Measurements from ENCODE around the gene CR1L.
"Not testable (repeated sequence)": the region's sequence is repeated elsewhere in the genome, so short reads cannot be mapped to it uniquely, and the experiment has no call there.

CR1L gene

GRCh38 chr1:207666342-207666741 is 21.4 kb downstream of the CR1L start:
- Histone ChIP-seq H3K4me1 (ENCODE audit: control insufficient read depth, insufficient read depth, low read length) (peaks cover 4% of the 10 kb centered on the region), H3K4me3 (ENCODE audit: low read length) (no peak overlapping the region), H3K9me3 (ENCODE audit: control insufficient read depth, low read length) (peaks cover 10% of the 10 kb centered on the region), H3K9ac (ENCODE audit: low read length) (no peak overlapping the region), H3K36me3 (ENCODE audit: control insufficient read depth, insufficient read depth, low read length, severe bottlenecking) (no peaks in the 10 kb centered on the region), H3K27me3 (replicated peaks; ENCODE audit: control insufficient read depth, insufficient read depth, low read length) (peaks cover 51% of the 10 kb centered on the region)
- no peak for DNase-seq (ENCODE audit: low read depth)

- Histone ChIP-seq H3K4me3 (ENCODE audit: low read length) (peak overlapping the region; percentile 27), H3K9me3 (ENCODE audit: control insufficient read depth, low read length) (peaks cover 10% of the 10 kb centered on the region), H3K36me3 (ENCODE audit: control insufficient read depth, insufficient read depth, low read length, severe bottlenecking) (no peaks in the 10 kb centered on the region), H3K27me3 (replicated peaks; ENCODE audit: control insufficient read depth, insufficient read depth, low read length) (peaks cover 47% of the 10 kb centered on the region), H3K4me1 (ENCODE audit: control insufficient read depth, insufficient read depth, low read length) (peaks cover 4% of the 10 kb centered on the region), H3K9ac (ENCODE audit: low read length) (no peak overlapping the region)
- peak; percentile 14 for DNase-seq (ENCODE audit: low read depth)
Observed at GRCh38 chr1:207669528-207670009, 24.6 kb downstream of the CR1L start.

- Histone ChIP-seq H3K9me3 (ENCODE audit: control insufficient read depth, low read length) (peaks cover 10% of the 10 kb centered on the region), H3K9ac (ENCODE audit: low read length) (no peak overlapping the region), H3K4me1 (ENCODE audit: control insufficient read depth, insufficient read depth, low read length) (peaks cover 4% of the 10 kb centered on the region), H3K36me3 (ENCODE audit: control insufficient read depth, insufficient read depth, low read length, severe bottlenecking) (no peaks in the 10 kb centered on the region), H3K27me3 (replicated peaks; ENCODE audit: control insufficient read depth, insufficient read depth, low read length) (peaks cover 47% of the 10 kb centered on the region), H3K4me3 (ENCODE audit: low read length) (no peak overlapping the region)
- DNase-seq (ENCODE audit: low read depth) = no peak
Observed at GRCh38 chr1:207670192-207670591, 25.3 kb downstream of the CR1L start.

DNA sequence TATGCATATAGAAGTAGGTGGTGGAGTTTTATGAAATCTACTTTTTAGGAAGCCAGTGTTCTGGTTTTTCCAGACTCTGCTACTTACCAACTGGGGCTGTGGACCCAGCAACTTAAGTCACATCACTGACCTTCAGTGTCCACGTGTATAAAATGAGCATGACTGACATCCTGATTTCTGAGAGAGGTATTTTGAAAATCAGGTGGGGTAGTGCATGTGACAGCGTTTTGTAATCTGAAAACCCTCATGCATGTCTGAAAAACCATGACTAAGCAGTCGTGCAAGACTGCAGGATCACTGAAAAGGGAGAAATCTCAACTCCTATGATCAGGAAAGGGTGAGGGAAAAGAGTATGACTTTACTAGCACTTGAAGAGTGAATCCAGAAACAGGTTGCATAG is 26.1 kb downstream of the CR1L start:
- Histone ChIP-seq H3K27me3 (replicated peaks; ENCODE audit: control insufficient read depth, insufficient read depth, low read length) (peaks cover 46% of the 10 kb centered on the region), H3K9ac (ENCODE audit: low read length) (no peak overlapping the region), H3K4me3 (ENCODE audit: low read length) (no peak overlapping the region), H3K4me1 (ENCODE audit: control insufficient read depth, insufficient read depth, low read length) (peaks cover 4% of the 10 kb centered on the region), H3K36me3 (ENCODE audit: control insufficient read depth, insufficient read depth, low read length, severe bottlenecking) (no peaks in the 10 kb centered on the region), H3K9me3 (ENCODE audit: control insufficient read depth, low read length) (peaks cover 10% of the 10 kb centered on the region)
- DNase-seq (ENCODE audit: low read depth) = no peak

GRCh38 chr1:207672522-207673130 is 27.7 kb downstream of the CR1L start:
- H3K4me3 ChIP-seq (ENCODE audit: low read length) = no peak overlapping the region
- DNase-seq (ENCODE audit: low read depth) = peak; percentile 48

GRCh38 chr1:207673399-207673798 is 28.5 kb downstream of the CR1L start:
- DNase-seq (ENCODE audit: low read depth) = no peak
- Histone ChIP-seq H3K4me1 (ENCODE audit: control insufficient read depth, insufficient read depth, low read length) (peaks cover 4% of the 10 kb centered on the region), H3K9ac (ENCODE audit: low read length) (no peak overlapping the region), H3K36me3 (ENCODE audit: control insufficient read depth, insufficient read depth, low read length, severe bottlenecking) (no peaks in the 10 kb centered on the region), H3K9me3 (ENCODE audit: control insufficient read depth, low read length) (no peaks in the 10 kb centered on the region), H3K27me3 (replicated peaks; ENCODE audit: control insufficient read depth, insufficient read depth, low read length) (peaks cover 26% of the 10 kb centered on the region), H3K4me3 (ENCODE audit: low read length) (no peak overlapping the region)

More at GRCh38 chr1:207672522-207673130, 27.7 kb downstream of the CR1L start:
- Histone ChIP-seq H3K4me1 (ENCODE audit: control insufficient read depth, insufficient read depth, low read length) (peaks cover 4% of the 10 kb centered on the region), H3K36me3 (ENCODE audit: control insufficient read depth, insufficient read depth, low read length, severe bottlenecking) (no peaks in the 10 kb centered on the region), H3K9me3 (ENCODE audit: control insufficient read depth, low read length) (no peaks in the 10 kb centered on the region), H3K27me3 (replicated peaks; ENCODE audit: control insufficient read depth, insufficient read depth, low read length) (peaks cover 34% of the 10 kb centered on the region), H3K9ac (ENCODE audit: low read length) (no peak overlapping the region)

DNA sequence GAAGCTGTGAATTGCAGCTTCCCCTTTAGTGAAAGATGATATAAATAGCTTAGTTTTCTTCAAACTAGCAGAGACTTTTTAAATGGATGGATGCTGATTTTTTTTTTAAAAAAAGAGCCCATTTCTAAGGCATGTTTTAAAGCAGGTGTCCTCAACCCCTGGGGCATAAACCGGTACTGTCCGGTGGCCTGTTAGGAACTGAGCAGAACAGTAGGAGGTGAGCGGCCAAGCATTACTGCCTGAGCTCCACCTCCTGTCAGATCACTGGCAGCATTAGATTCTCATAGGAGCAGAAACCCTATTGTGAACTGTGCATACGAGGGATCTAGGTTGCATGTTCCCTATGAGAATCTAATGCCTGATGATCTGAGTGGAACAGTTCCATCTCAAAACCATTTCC is 31.2 kb downstream of the CR1L start:
- DNase-seq (ENCODE audit: low read depth) = no peak
- no peaks in the 10 kb centered on the region for H3K36me3 ChIP-seq (ENCODE audit: control insufficient read depth, insufficient read depth, low read length, severe bottlenecking)
- no peak overlapping the region for H3K4me3 ChIP-seq (ENCODE audit: low read length)
- no peak overlapping the region for H3K9ac ChIP-seq (ENCODE audit: low read length)
- H3K4me1 ChIP-seq (ENCODE audit: control insufficient read depth, insufficient read depth, low read length) = no peaks in the 10 kb centered on the region
- H3K27me3 ChIP-seq (replicated peaks; ENCODE audit: control insufficient read depth, insufficient read depth, low read length) = peaks cover 4% of the 10 kb centered on the region
- no peaks in the 10 kb centered on the region for H3K9me3 ChIP-seq (ENCODE audit: control insufficient read depth, low read length)

- not testable (repeated sequence) for H3K36me3 ChIP-seq (ENCODE audit: control insufficient read depth, insufficient read depth, low read length, severe bottlenecking); H3K27me3 ChIP-seq (replicated peaks; ENCODE audit: control insufficient read depth, insufficient read depth, low read length); H3K9ac ChIP-seq (ENCODE audit: low read length); H3K9me3 ChIP-seq (ENCODE audit: control insufficient read depth, low read length); H3K4me3 ChIP-seq (ENCODE audit: low read length); H3K4me1 ChIP-seq (ENCODE audit: control insufficient read depth, insufficient read depth, low read length)
- DNase-seq (ENCODE audit: low read depth) = peak; percentile 68
Observed at GRCh38 chr1:207680590-207681388, 35.9 kb downstream of the CR1L start.

DNA sequence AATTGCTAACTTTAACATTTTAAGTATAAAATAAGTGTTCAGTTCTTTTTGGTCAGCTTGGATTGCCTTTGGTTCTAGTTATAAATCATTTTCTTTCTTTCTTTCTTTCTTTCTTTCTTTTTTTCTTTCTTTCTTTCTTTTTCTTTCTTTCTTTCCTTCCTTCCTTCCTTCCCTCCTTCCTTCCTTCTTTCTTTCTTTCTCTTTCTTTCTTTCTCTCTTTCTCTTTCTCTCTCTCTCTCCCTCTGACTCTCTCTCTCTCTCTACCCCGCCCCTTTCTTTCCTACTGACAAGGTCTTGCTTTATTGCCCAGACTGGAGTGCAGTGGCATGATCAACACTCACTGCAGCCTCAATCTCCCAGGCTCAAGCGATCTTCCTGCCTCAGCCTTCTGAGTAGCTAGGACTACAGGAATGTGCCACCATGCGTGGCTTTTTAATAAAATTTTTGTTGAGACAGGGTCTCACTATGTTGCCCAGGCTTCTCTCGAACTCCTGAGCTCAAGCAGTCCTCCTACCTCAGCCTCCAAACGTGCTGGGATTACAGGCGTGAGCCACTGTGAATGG is 38.0 kb downstream of the CR1L start:
- H3K4me3 ChIP-seq (ENCODE audit: low read length); DNase-seq (ENCODE audit: low read depth); H3K36me3 ChIP-seq (ENCODE audit: control insufficient read depth, insufficient read depth, low read length, severe bottlenecking); H3K4me1 ChIP-seq (ENCODE audit: control insufficient read depth, insufficient read depth, low read length); H3K27me3 ChIP-seq (replicated peaks; ENCODE audit: control insufficient read depth, insufficient read depth, low read length); H3K9me3 ChIP-seq (ENCODE audit: control insufficient read depth, low read length); H3K9ac ChIP-seq (ENCODE audit: low read length): not testable (repeated sequence)

DNA sequence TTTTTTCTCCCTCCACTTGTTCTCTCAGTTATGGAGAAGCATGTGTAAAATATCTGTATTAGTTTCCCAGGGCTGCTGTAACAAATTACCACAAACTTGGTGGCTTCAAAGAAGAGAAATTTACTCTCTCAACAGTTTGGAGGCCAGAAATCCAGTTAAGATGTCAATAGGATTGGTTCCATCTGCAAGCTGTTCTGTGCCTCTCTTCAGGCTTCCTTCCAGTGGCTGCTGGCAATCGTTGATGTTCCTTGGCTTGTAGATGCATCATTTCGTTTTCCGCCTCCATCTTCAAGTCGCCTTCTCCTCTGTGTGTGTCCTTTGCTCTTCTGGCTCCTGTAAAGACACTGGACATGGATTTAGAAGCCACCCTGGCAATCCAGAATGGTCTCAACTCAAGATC is 45.6 kb downstream of the CR1L start:
- H3K36me3 ChIP-seq (ENCODE audit: control insufficient read depth, insufficient read depth, low read length, severe bottlenecking); H3K4me1 ChIP-seq (ENCODE audit: control insufficient read depth, insufficient read depth, low read length); H3K9ac ChIP-seq (ENCODE audit: low read length); H3K9me3 ChIP-seq (ENCODE audit: control insufficient read depth, low read length); H3K4me3 ChIP-seq (ENCODE audit: low read length); H3K27me3 ChIP-seq (replicated peaks; ENCODE audit: control insufficient read depth, insufficient read depth, low read length); DNase-seq (ENCODE audit: low read depth): not testable (repeated sequence)

DNA sequence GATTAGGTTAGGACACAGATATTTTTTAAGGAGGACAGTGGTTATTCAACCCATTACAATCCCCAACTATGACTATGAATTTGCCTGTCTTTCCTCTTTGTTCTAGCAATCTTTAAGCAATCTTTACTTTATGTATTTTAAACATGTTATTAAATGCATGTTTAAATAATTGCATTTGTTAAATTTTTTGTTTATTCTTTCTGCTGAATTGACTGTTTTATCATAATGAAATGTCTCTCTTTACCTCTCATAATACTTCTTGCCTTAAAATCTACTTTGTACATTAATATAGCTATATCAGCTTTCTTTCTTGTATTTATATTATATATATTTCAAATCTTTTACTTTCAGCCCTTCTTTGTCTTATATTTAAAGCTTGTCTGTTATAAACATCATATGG is 46.1 kb downstream of the CR1L start:
- H3K9me3 ChIP-seq (ENCODE audit: control insufficient read depth, low read length) = no peaks in the 10 kb centered on the region
- no peak overlapping the region for H3K4me3 ChIP-seq (ENCODE audit: low read length)
- H3K27me3 ChIP-seq (replicated peaks; ENCODE audit: control insufficient read depth, insufficient read depth, low read length) = no peaks in the 10 kb centered on the region
- H3K4me1 ChIP-seq (ENCODE audit: control insufficient read depth, insufficient read depth, low read length) = no peaks in the 10 kb centered on the region
- no peak overlapping the region for H3K9ac ChIP-seq (ENCODE audit: low read length)
- DNase-seq (ENCODE audit: low read depth) = no peak
- H3K36me3 ChIP-seq (ENCODE audit: control insufficient read depth, insufficient read depth, low read length, severe bottlenecking) = no peaks in the 10 kb centered on the region

Data from adipocyte (in vitro differentiated cells).